Bronchial epithelial cell (primary cell): ENCODE measurements around the gene WDR77. TPM values are rescaled to one million over a fixed set of nuclear protein-coding genes. Genes with fewer than 3 reads are reported as not detected.
A peak's percentile ranks its signal among the peaks of the same experiment; 100 is the strongest.

ENCODE experiments used
- DNase-seq: peaks from one replicate; pipeline ENCODE4 v3.0.0-alpha.2; 2010; ENCODE audit warnings: low read depth
- FAIRE-seq: peaks from 2 replicates; lab custom pipeline; 2011; peaks lifted over from hg19 to GRCh38; lab: Jason Lieb, UNC
- H3K27me3 ChIP-seq: 2 replicates; pipeline ENCODE4 v1.5.1; 2011; ENCODE audit warnings: low read length; ENCODE audit not compliant: control insufficient read depth, insufficient read depth
- H3K36me3 ChIP-seq: 2 replicates; pipeline ENCODE4 v1.5.1; 2011; ENCODE audit warnings: low read length; ENCODE audit not compliant: control insufficient read depth, insufficient read depth
- H3K4me3 ChIP-seq: 2 replicates; pipeline ENCODE4 v1.5.1; 2011; ENCODE audit warnings: mild to moderate bottlenecking, low read depth, low read length, control low read depth
- CTCF ChIP-seq: IDR thresholded peaks from 2 replicates; pipeline ENCODE4 v1.5.1; 2011; ENCODE audit warnings: mild to moderate bottlenecking, moderate library complexity, low read length, control low read depth, inconsistent platforms; ENCODE audit not compliant: insufficient read depth, severe bottlenecking
- total RNA-seq: library from RNA; depleted of rRNA; stranded (reverse); fragments of >200 nt; gene quantifications from 2 replicates; pipeline ENCODE4 v1.2.1, GENCODE V29; 2014

WDR77 gene
- total RNA-seq: 31.7 and 57.4 TPM in 2 replicates

GRCh38 chr1:111448918-111449702, at the start of gene WDR77, which contains the start of gene ATP5PB:
TSS of gene WDR77 (minus strand) at chr1:111449256. CDS start at chr1:111449169, 87 bp downstream.
TSS of gene ATP5PB (plus strand) at chr1:111449464. CDS start at chr1:111449542, 78 bp downstream.
- TF ChIP-seq CTCF: no peak
- Histone ChIP-seq H3K27me3 (no peaks in the 10 kb centered on the region), H3K4me3 (peak within 1 kb of the TSS; percentile 93), H3K36me3 (peaks cover 8% of the 10 kb centered on the region)
- FAIRE-seq (no peak), DNase-seq (peak; percentile 99)

GRCh38 chr1:111497592-111497991, 48.5 kb upstream of the WDR77 start:
- DNase-seq (no peak), FAIRE-seq (no peak)
- Histone ChIP-seq H3K36me3 (no peaks in the 10 kb centered on the region), H3K4me3 (no peak overlapping the region), H3K27me3 (no peaks in the 10 kb centered on the region)
- TF ChIP-seq CTCF: no peak

- no peaks in the 10 kb centered on the region for H3K27me3 ChIP-seq
- no peak overlapping the region for H3K4me3 ChIP-seq
- DNase-seq: no peak
- no peaks in the 10 kb centered on the region for H3K36me3 ChIP-seq
- FAIRE-seq: no peak
- TF ChIP-seq CTCF: no peak
Measured at GRCh38 chr1:111496398-111496797, 47.3 kb upstream of the WDR77 start.

GRCh38 chr1:111491070-111491469, 42.0 kb upstream of the WDR77 start:
- Histone ChIP-seq H3K36me3 (no peaks in the 10 kb centered on the region), H3K27me3 (peaks cover 2% of the 10 kb centered on the region), H3K4me3 (no peak overlapping the region)
- DNase-seq (no peak), FAIRE-seq (no peak)
- no peak for TF ChIP-seq CTCF

GRCh38 chr1:111490220-111490619, 41.2 kb upstream of the WDR77 start:
- DNase-seq: no peak
- Histone ChIP-seq H3K4me3 (no peak overlapping the region), H3K36me3 (no peaks in the 10 kb centered on the region), H3K27me3 (peaks cover 2% of the 10 kb centered on the region)
- no peak for FAIRE-seq
- no peak for TF ChIP-seq CTCF
